SU-DHL-6 (cell line): Measurements from ENCODE around the gene SMAD7.
A peak's percentile ranks its signal among the peaks of the same experiment; 100 is the strongest.

ENCODE experiments used
- H2AFZ ChIP-seq: fragments of 200-600 bp; sonication (generic); 2 replicates; pipeline ENCODE4 v1.6.1; 2014; ENCODE audit warnings: low read depth, mild to moderate bottlenecking, moderate library complexity, mixed read lengths, antibody characterized with exemption, low read length; ENCODE audit not compliant: severe bottlenecking
- H3F3A ChIP-seq: fragments of 200-600 bp; shearing (Covaris generic); 2 replicates; pipeline ENCODE4 v1.6.0; 2016; ENCODE audit warnings: antibody characterized with exemption, mild to moderate bottlenecking; ENCODE audit not compliant: insufficient read depth
- H3K27ac ChIP-seq: fragments of 200-600 bp; sonication (generic); 2 replicates; pipeline ENCODE4 v1.5.1; 2016; ENCODE audit warnings: low read depth, mild to moderate bottlenecking, low read length, moderate library complexity, mixed read lengths
- H3K27me3 ChIP-seq: fragments of 200-600 bp; sonication (generic), shearing (Covaris generic); 2 replicates; pipeline ENCODE4 v1.6.0; 2014; ENCODE audit warnings: mild to moderate bottlenecking, low read length
- H3K36me3 ChIP-seq: fragments of 200-600 bp; sonication (generic); 2 replicates; pipeline ENCODE4 v1.6.1; 2014; ENCODE audit warnings: mild to moderate bottlenecking, low read length, mixed read lengths
- H3K4me2 ChIP-seq: fragments of 300-600, 200-600 bp; shearing (Covaris generic), sonication (generic); 2 replicates; pipeline ENCODE4 v1.6.0; 2014; ENCODE audit warnings: low read length, low read depth, mild to moderate bottlenecking; ENCODE audit not compliant: poor library complexity, severe bottlenecking
- H3K4me3 ChIP-seq: fragments of 200-600 bp; sonication (generic); 2 replicates; pipeline ENCODE4 v1.5.1; 2014; ENCODE audit warnings: antibody characterized with exemption, low read length, mild to moderate bottlenecking, mixed read lengths; ENCODE audit not compliant: insufficient read depth, poor library complexity, severe bottlenecking
- H3K79me2 ChIP-seq: fragments of 200-600 bp; sonication (generic); 2 replicates; pipeline ENCODE4 v1.6.1; 2014; ENCODE audit warnings: mild to moderate bottlenecking, low read length, moderate library complexity; ENCODE audit not compliant: insufficient read depth
- H3K9ac ChIP-seq: fragments of 200-600 bp; sonication (generic); 2 replicates; pipeline ENCODE4 v1.7.0; 2014; ENCODE audit warnings: mild to moderate bottlenecking, low read length
- H3K9me2 ChIP-seq: fragments of 200-600 bp; sonication (generic); replicated peaks from 2 replicates; pipeline ENCODE4 v1.6.1; 2014; ENCODE audit warnings: low read length; ENCODE audit not compliant: insufficient read depth
- H3K9me3 ChIP-seq: fragments of 200-600 bp; sonication (generic); 2 replicates; pipeline ENCODE4 v1.6.1; 2014; ENCODE audit warnings: low read length, mixed read lengths; ENCODE audit not compliant: insufficient read depth
- H4K20me1 ChIP-seq: fragments of 200-600 bp; sonication (generic); 2 replicates; pipeline ENCODE4 v1.6.1; 2014; ENCODE audit warnings: low read depth, mild to moderate bottlenecking, antibody characterized with exemption, low read length, moderate library complexity, mixed read lengths
- CTCF ChIP-seq: fragments of 200-600 bp; sonication (generic); IDR thresholded peaks from one replicate; pipeline ENCODE4 v1.5.1; 2017; ENCODE audit warnings: antibody characterized with exemption, mild to moderate bottlenecking, low read length, moderate library complexity; ENCODE audit not compliant: insufficient read depth, poor library complexity, severe bottlenecking
- EZH2phosphoT487 ChIP-seq: fragments of 200-600 bp; sonication (generic), shearing (Covaris generic); conservative IDR thresholded peaks from 2 replicates; pipeline ENCODE4 v1.6.1; 2018; ENCODE audit warnings: mild to moderate bottlenecking, antibody characterized with exemption, low read length, moderate library complexity, mixed read lengths

The SMAD7 gene

DNA sequence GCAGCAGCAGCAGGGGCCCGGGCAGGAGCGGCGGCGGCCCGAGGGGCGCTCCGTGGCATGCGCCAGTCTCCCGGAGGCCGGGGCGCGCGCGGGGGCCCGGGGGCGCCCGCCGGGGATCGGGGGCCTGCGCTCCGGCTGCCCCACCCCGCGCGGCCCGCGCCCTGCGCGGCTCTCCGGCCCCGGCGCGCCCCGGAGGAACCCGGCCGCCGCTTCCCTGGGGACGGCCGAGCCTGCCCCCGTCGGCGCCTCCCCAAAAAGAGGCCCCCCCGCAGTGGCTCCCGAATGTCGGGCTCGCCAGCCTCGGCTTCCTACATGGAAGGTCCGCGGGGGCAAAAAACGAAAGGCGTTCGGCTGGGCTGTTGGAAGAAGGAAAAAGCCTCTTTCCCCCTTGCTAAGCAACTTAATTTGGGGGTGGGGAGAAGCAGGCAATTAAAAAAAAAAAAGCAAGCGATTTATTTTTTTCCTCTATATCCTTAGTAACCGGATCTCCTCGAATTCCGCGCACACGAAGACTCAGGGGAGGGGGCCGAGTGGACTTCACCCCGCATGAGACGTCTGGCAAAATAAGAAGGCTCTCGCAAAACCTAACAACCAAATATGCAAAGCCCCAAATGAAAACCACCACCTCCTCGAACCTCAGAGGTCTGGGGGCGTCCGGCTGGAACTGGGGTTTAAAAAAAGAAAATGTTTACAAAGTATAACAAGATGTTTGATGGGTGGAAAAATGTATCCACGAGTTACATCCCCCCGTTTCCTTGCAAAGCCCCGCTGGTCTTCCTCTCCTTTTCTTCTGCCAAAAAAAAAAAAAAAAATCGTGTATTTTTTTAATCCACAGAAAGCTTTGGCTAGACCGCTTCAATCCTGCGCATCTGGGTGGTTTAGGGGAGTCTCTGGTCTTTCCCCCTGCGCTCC, at the start of gene SMAD7:
TSS of gene SMAD7 (minus strand) at position 430 of the 912 bp plus-strand sequence. CDS start 541 bp downstream, outside the sequence.
- Histone ChIP-seq H3K4me2 (peak within 1 kb of the TSS; percentile 69), H3K27ac (peak within 1 kb of the TSS; percentile 86), H3K79me2 (0 out of 2 replicates have a peak, but pooled peaks cover 5% of the 10 kb centered on the region), H3K9ac (peak within 1 kb of the TSS; percentile 62), H4K20me1 (peaks cover 9% of the 10 kb centered on the region; the same call in 1 of the 2 replicates), H2AFZ (peak within 1 kb of the TSS; percentile 67), H3K36me3 (0 out of 2 replicates have a peak, but pooled peaks cover 5% of the 10 kb centered on the region), H3K9me3 (no peaks in the 10 kb centered on the region), H3K27me3 (no peaks in the 10 kb centered on the region), H3K4me3 (peak within 1 kb of the TSS; percentile 55), H3F3A (peaks cover 20% of the 10 kb centered on the region), H3K9me2 (no peaks in the 10 kb centered on the region)
- TF ChIP-seq EZH2phosphoT487 (no peak), CTCF (no peak)

DNA sequence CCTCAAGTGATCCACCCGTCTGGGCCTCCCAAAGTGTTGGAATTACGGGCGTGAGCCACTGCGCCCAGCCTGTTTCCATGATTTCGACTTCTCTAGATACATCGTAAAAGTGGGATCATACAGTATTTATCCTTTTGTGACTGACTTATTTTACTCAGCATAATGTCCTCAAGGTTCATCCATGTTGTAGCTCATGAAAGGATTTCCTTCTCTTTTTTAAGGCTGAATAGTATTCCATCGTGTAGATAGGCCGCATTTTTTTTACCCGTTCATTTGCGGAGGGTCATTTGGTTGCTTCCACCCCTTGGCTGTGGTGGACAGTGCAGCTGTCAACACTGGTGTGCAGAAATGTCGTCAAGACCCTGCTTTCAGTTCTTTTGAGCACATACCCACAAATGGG, 48.8 kb upstream of the SMAD7 start:
- no peak overlapping the region for H3K9ac ChIP-seq
- no peaks in the 10 kb centered on the region for H3K9me3 ChIP-seq
- no peak overlapping the region for H2AFZ ChIP-seq
- H3K79me2 ChIP-seq, result no peaks in the 10 kb centered on the region
- no peaks in the 10 kb centered on the region for H4K20me1 ChIP-seq
- TF ChIP-seq CTCF, result no peak
- no peak overlapping the region for H3K4me3 ChIP-seq
- no peak overlapping the region for H3K27ac ChIP-seq
- no peaks in the 10 kb centered on the region for H3K9me2 ChIP-seq
- H3K36me3 ChIP-seq, result no peaks in the 10 kb centered on the region
- no peak overlapping the region for H3K4me2 ChIP-seq
- no peaks in the 10 kb centered on the region for H3K27me3 ChIP-seq
- no peaks in the 10 kb centered on the region for H3F3A ChIP-seq

DNA sequence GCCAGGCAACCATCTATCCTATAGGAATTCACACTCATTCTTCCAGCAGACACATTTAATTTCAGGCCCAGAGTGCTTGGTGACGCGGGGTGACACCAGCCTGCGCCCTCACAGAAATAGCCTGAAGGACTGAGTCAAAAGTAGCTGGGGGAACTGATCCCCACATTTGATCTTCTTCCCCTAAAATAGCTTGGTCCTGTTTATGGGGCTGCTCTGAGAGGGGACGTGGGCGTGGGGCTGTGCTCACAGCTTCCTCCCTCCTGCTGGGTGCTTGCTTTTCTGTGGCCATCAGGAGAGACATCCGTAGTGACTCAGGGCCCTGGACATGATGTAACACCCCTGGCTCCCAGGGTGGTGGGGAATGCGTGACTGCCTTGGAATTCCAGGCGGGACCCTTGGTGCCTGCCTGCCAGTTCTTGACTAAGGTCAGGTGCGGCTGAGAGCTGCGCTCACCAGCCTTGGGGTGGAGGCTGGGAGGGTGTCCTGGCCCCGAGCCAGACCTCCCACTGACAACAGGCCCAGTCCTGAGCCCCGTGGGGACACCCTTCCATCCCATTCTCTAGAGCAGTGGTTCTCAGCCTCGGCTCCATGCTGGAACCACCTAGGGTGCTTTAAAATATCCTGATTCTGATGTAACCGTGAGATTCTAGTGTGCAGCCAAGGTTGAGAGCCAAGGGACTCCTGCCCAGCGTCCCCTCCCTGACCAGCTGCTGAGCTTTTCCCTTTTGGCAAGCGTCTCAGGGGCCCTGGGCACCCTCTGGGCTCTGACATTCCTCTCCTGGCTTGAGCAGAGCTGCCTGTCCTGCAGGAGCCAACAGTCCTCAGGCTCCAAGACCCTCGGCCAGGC, 47.4 kb upstream of the SMAD7 start:
- H3K9ac ChIP-seq, result no peak overlapping the region
- H3K4me3 ChIP-seq, result no peak overlapping the region
- no peaks in the 10 kb centered on the region for H3K79me2 ChIP-seq
- no peaks in the 10 kb centered on the region for H3K36me3 ChIP-seq
- H2AFZ ChIP-seq, result no peak overlapping the region
- no peak overlapping the region for H3K27ac ChIP-seq
- H3F3A ChIP-seq, result no peaks in the 10 kb centered on the region
- no peaks in the 10 kb centered on the region for H3K9me2 ChIP-seq
- no peak overlapping the region for H3K4me2 ChIP-seq
- H3K9me3 ChIP-seq, result no peaks in the 10 kb centered on the region
- TF ChIP-seq CTCF, result no peak
- TF ChIP-seq EZH2phosphoT487, result no peak
- H4K20me1 ChIP-seq, result no peaks in the 10 kb centered on the region
- H3K27me3 ChIP-seq, result no peaks in the 10 kb centered on the region
